HCT116 (cell line): Measurements from ENCODE around the gene SZT2. TPM values are rescaled to one million over a fixed set of nuclear protein-coding genes. Genes with fewer than 3 reads are reported as not detected.

Experiments
- ATAC-seq: fragments of 200-7000 bp; cut with Tn5 transposase; 2 replicates; pipeline ENCODE4 v1.9.1; 2020; ENCODE audit warnings: mild to moderate bottlenecking, moderate library complexity
- BruUV-seq: library from RNA; stranded (reverse); fragments of 400-500 nt; replicated peaks from 2 replicates; lab custom pipeline; 2021; lab: Mats Ljungman, UMichigan
- CTCF ChIA-PET: fragments of 300-600 bp; sonication (Branson Sonifier 250); formaldehyde crosslinking; loops from one replicate; lab custom pipeline; 2021; ENCODE audit warnings: antibody characterized with exemption; lab: Charles Lee
- POLR2A ChIA-PET: fragments of 300-600, 350-600 bp; sonication (Branson Sonifier 250); formaldehyde crosslinking; loops from one replicate; lab custom pipeline; 2021; ENCODE audit warnings: antibody characterized with exemption; lab: Charles Lee
- RAD21 ChIA-PET, 2 experiments: fragments of 300-600 bp; sonication (Branson Sonifier 250); formaldehyde crosslinking; loops; one replicate each; lab custom pipeline; 2023; ENCODE audit warnings: low total read pairs in 2 of 2; ENCODE audit not compliant: uncharacterized antibody in 2 of 2, unreplicated experiment in 2 of 2, low non-redundant PET in 1 of 2; lab: Charles Lee
- DNase-seq: peaks from one replicate; pipeline ENCODE4 v3.0.0-alpha.2; 2010; ENCODE audit warnings: low read depth, low spot score
- H2AFZ ChIP-seq: fragments of 200-600 bp; shearing (Covaris generic), sonication (generic); 2 replicates; pipeline ENCODE4 v1.6.1; 2017; ENCODE audit warnings: low read depth, mixed run types, mixed read lengths, antibody characterized with exemption, low read length; ENCODE audit not compliant: poor library complexity, severe bottlenecking
- H3K27ac ChIP-seq: 2 replicates; pipeline ENCODE4 v1.5.1; 2012; ENCODE audit warnings: low read depth, low read length
- H3K27me3 ChIP-seq: fragments of 200-600 bp; sonication (generic); 2 replicates; pipeline ENCODE4 v1.6.1; 2016; ENCODE audit warnings: mixed run types, low read length, mixed read lengths; ENCODE audit not compliant: insufficient read depth
- H3K36me3 ChIP-seq, 2 experiments: fragments of 200-500 bp in 1 of 2; fragments of 200-600 bp in 1 of 2; sonication (Bioruptor generic) in 1 of 2; sonication (generic) in 1 of 2; 2 replicates each; pipeline versions ENCODE4 v1.5.1 to v1.6.1; 2014 to 2016; ENCODE audit warnings: low read length in 2 of 2, inconsistent platforms in 1 of 2, mixed read lengths in 1 of 2, mixed run types in 1 of 2; ENCODE audit not compliant: insufficient read depth in 2 of 2, control insufficient read depth in 1 of 2
- H3K4me1 ChIP-seq, 2 experiments: fragments of 200-600 bp in 1 of 2; sonication (generic) in 1 of 2; 2 replicates each; pipeline versions ENCODE4 v1.5.1 to v1.6.1; 2012 to 2017; ENCODE audit warnings: low read length in 2 of 2, inconsistent platforms in 1 of 2, mild to moderate bottlenecking in 1 of 2, mixed read lengths in 1 of 2, mixed run types in 1 of 2, moderate library complexity in 1 of 2; ENCODE audit not compliant: insufficient read depth in 2 of 2, control insufficient read depth in 1 of 2
- H3K4me2 ChIP-seq: fragments of 200-600 bp; sonication (generic); 2 replicates; pipeline ENCODE4 v1.6.1; 2017; ENCODE audit warnings: mixed run types, low read length, mixed read lengths
- H3K4me3 ChIP-seq, 2 experiments: fragments of 200-600 bp in 1 of 2; sonication (generic) in 1 of 2; replicated peaks in 1 of 2; 2 replicates each; pipeline ENCODE4 v1.5.1; 2011 to 2016; ENCODE audit warnings: low read length in 2 of 2, control low read depth in 1 of 2, low read depth in 1 of 2, mild to moderate bottlenecking in 1 of 2, mixed read lengths in 1 of 2, mixed run types in 1 of 2
- H3K79me2 ChIP-seq: fragments of 200-600 bp; sonication (generic); 2 replicates; pipeline ENCODE4 v1.6.1; 2017; ENCODE audit warnings: mild to moderate bottlenecking, mixed run types, low read length, moderate library complexity, mixed read lengths; ENCODE audit not compliant: insufficient read depth
- H3K9ac ChIP-seq: fragments of 200-600 bp; sonication (generic); 2 replicates; pipeline ENCODE4 v1.6.1; 2016; ENCODE audit warnings: low read length, mixed read lengths
- H3K9me2 ChIP-seq: fragments of 200-600 bp; sonication (generic), shearing (Covaris generic); 2 replicates; pipeline ENCODE4 v1.6.1; 2017; ENCODE audit warnings: mixed run types, mild to moderate bottlenecking, moderate library complexity; ENCODE audit not compliant: insufficient read depth
- H3K9me3 ChIP-seq, 2 experiments: fragments of 200-500 bp in 1 of 2; fragments of 200-600 bp in 1 of 2; sonication (Bioruptor generic) in 1 of 2; sonication (generic) in 1 of 2; 2 replicates each; pipeline ENCODE4 v1.6.1; 2014 to 2017; ENCODE audit warnings: low read length in 2 of 2, mixed read lengths in 2 of 2, inconsistent platforms in 1 of 2, low read depth in 1 of 2, mild to moderate bottlenecking in 1 of 2, mixed run types in 1 of 2, moderate library complexity in 1 of 2; ENCODE audit not compliant: control insufficient read depth in 1 of 2, insufficient read depth in 1 of 2
- H4K20me1 ChIP-seq: fragments of 200-600 bp; sonication (generic), shearing (Covaris generic); 2 replicates; pipeline ENCODE4 v1.6.1; 2017; ENCODE audit warnings: mixed run types, mild to moderate bottlenecking, moderate library complexity; ENCODE audit not compliant: insufficient read depth
- ATF3 ChIP-seq: IDR thresholded peaks from 2 replicates; pipeline ENCODE4 v1.6.1; 2012
- CTCF ChIP-seq, 3 experiments: fragments of 200-600 bp in 1 of 3; sonication (generic) in 1 of 3; IDR thresholded peaks in 2 of 3; conservative IDR thresholded peaks in 1 of 3; 2 replicates each; pipeline ENCODE4 v1.5.1; 2012 to 2017; ENCODE audit warnings: low read depth in 2 of 3, low read length in 2 of 3, antibody characterized with exemption in 1 of 3, borderline replicate concordance in 1 of 3, control low read depth in 1 of 3, mild to moderate bottlenecking in 1 of 3, mixed read lengths in 1 of 3, mixed run types in 1 of 3, moderate library complexity in 1 of 3; ENCODE audit not compliant: insufficient read depth in 1 of 3
- MAX ChIP-seq: IDR thresholded peaks from 2 replicates; pipeline ENCODE4 v1.6.1; 2012
- POLR2A ChIP-seq: IDR thresholded peaks from 2 replicates; pipeline ENCODE4 v1.7.0; 2011; ENCODE audit warnings: borderline replicate concordance; ENCODE audit not compliant: insufficient read depth, insufficient read length; ENCODE audit errors: extremely low read depth
- RAD21 ChIP-seq: IDR thresholded peaks from 2 replicates; pipeline ENCODE4 v1.6.1; 2012; ENCODE audit warnings: low read depth, mild to moderate bottlenecking
- ZFX ChIP-seq: fragments of 450-650 bp; IDR thresholded peaks from 2 replicates; pipeline ENCODE4 v1.6.1; 2017
- intact Hi-C: fragments of 100-400 bp; cut with micrococcal nuclease; formaldehyde crosslinking; loops from 2 replicates; pipeline ENCODE4 v1.10.0; 2022
- total RNA-seq: library from RNA; stranded (reverse); gene quantifications from one replicate; pipeline ENCODE4 v1.2.1, GENCODE V29; 2021; ENCODE audit not compliant: unreplicated experiment

Gene SZT2
- total RNA-seq, 1 experiment from 2014 or later = 43.0 TPM

GRCh38 chr1:43344267-43344850 lies 45.3 kb upstream of the SZT2 start:
- DNase-seq = no peak

More at GRCh38 chr1:43344267-43344850, 45.3 kb upstream of the SZT2 start:
- CTCF ChIA-PET = no interaction called here
- RAD21 ChIA-PET = interaction anchor here in 1 of 2 experiments (0.7 kb wide), 1 partner anchor 70 kb away, joined by 3 read pairs; no protein-coding TSS in a partner anchor
- H3K27me3 ChIP-seq = no peaks in the 10 kb centered on the region
- no TSS peak for BruUV-seq
- H4K20me1 ChIP-seq = no peaks in the 10 kb centered on the region
- no peak overlapping the region for H3K27ac ChIP-seq
- no peaks in the 10 kb centered on the region for H3K9me3 ChIP-seq
- peaks cover 28 to 61% of the 10 kb centered on the region in 2 experiments for H3K4me1 ChIP-seq
- TF ChIP-seq ATF3 (no peak), RAD21 (no peak), POLR2A (no peak), MAX (no peak), CTCF (IDR thresholded peaks at IDR 0.05 in 2 of 3, conservative IDR thresholded peaks at IDR 0.05 in 1 of 3; ENCODE audit: borderline replicate concordance in 1 of 3, insufficient read depth in 1 of 3, low read depth in 2 of 3, low read length in 2 of 3) (no peak), ZFX (no peak)
- H3K9me2 ChIP-seq = no peaks in the 10 kb centered on the region
- 0 out of 2 replicates have a peak overlapping the region, but pooled peaks have one; percentile 9 for H3K9ac ChIP-seq
- no peak for ATAC-seq
- H3K79me2 ChIP-seq = no peaks in the 10 kb centered on the region
- intact Hi-C loops = no loop called here
- no peak overlapping the region for H2AFZ ChIP-seq
- POLR2A ChIA-PET = no interaction called here
- H3K4me3 ChIP-seq = no peak overlapping the region
- H3K36me3 ChIP-seq = no peaks in the 10 kb centered on the region
- H3K4me2 ChIP-seq = peak overlapping the region; percentile 57
